Measurements from ENCODE around the gene NCBP1.

The NCBP1 gene

GRCh38 chr9:97596906-97597305 lies 36.7 kb upstream of the NCBP1 start:
- no peak for TF ChIP-seq OSR1 (CRISPR knock-in tag; IDR thresholded peaks at IDR 0.05)
- TF ChIP-seq PATZ1 (CRISPR knock-in tag; IDR thresholded peaks at IDR 0.05; ENCODE audit: borderline replicate concordance), result no peak
- no peak for TF ChIP-seq GLIS3 (CRISPR knock-in tag; IDR thresholded peaks at IDR 0.05)
- ATAC-seq, result no peak

- TF ChIP-seq BACH2 (CRISPR knock-in tag; IDR thresholded peaks at IDR 0.05; ENCODE audit: borderline replicate concordance), result no peak
- TF ChIP-seq ESRRG (CRISPR knock-in tag; IDR thresholded peaks at IDR 0.05), result no peak
- no peak for TF ChIP-seq CSDC2 (CRISPR knock-in tag; IDR thresholded peaks at IDR 0.05)
- TF ChIP-seq OSR1 (CRISPR knock-in tag; IDR thresholded peaks at IDR 0.05), result no peak
- TF ChIP-seq TOX (CRISPR knock-in tag; IDR thresholded peaks at IDR 0.05; ENCODE audit: borderline replicate concordance), result no peak
- no peak for TF ChIP-seq ZNF8 (CRISPR knock-in tag; IDR thresholded peaks at IDR 0.05)
- no peak for TF ChIP-seq CREB5 (CRISPR knock-in tag; IDR thresholded peaks at IDR 0.05; ENCODE audit: low read depth)
- TF ChIP-seq SNAI2 (CRISPR knock-in tag; IDR thresholded peaks at IDR 0.05), result no peak
- TF ChIP-seq RARB (CRISPR knock-in tag; IDR thresholded peaks at IDR 0.05), result no peak
- TF ChIP-seq CSRNP3 (CRISPR knock-in tag; IDR thresholded peaks at IDR 0.05), result no peak
- no peak for TF ChIP-seq GLIS3 (CRISPR knock-in tag; IDR thresholded peaks at IDR 0.05)
- no peak for TF ChIP-seq PPARA (CRISPR knock-in tag; IDR thresholded peaks at IDR 0.05; ENCODE audit: borderline replicate concordance)
- ATAC-seq, result peak; percentile 97
Observed at GRCh38 chr9:97598461-97599288, 34.9 kb upstream of the NCBP1 start.

GRCh38 chr9:97599314-97599846 lies 34.2 kb upstream of the NCBP1 start:
- ATAC-seq, result no peak
- TF ChIP-seq ISL1 (CRISPR knock-in tag; IDR thresholded peaks at IDR 0.05) (no peak), ZFP3 (CRISPR knock-in tag; IDR thresholded peaks at IDR 0.05) (no peak), PPARA (CRISPR knock-in tag; IDR thresholded peaks at IDR 0.05; ENCODE audit: borderline replicate concordance) (no peak), OSR1 (CRISPR knock-in tag; IDR thresholded peaks at IDR 0.05) (no peak), TSHZ2 (CRISPR knock-in tag; IDR thresholded peaks at IDR 0.05) (no peak), ZFP30 (CRISPR knock-in tag; IDR thresholded peaks at IDR 0.05) (no peak), ARNTL (CRISPR knock-in tag; IDR thresholded peaks at IDR 0.05; ENCODE audit: borderline replicate concordance, low read depth) (no peak), CSRNP3 (CRISPR knock-in tag; IDR thresholded peaks at IDR 0.05) (no peak), ZNF8 (CRISPR knock-in tag; IDR thresholded peaks at IDR 0.05) (no peak), GLIS3 (CRISPR knock-in tag; IDR thresholded peaks at IDR 0.05) (no peak), POU6F1 (CRISPR knock-in tag; IDR thresholded peaks at IDR 0.05; ENCODE audit: borderline replicate concordance, low read depth) (no peak), RARB (CRISPR knock-in tag; IDR thresholded peaks at IDR 0.05) (no peak), ZNF70 (CRISPR knock-in tag; IDR thresholded peaks at IDR 0.05) (no peak), CSDC2 (CRISPR knock-in tag; IDR thresholded peaks at IDR 0.05) (no peak), ZC3H10 (CRISPR knock-in tag; IDR thresholded peaks at IDR 0.05) (no peak), TCF4 (CRISPR knock-in tag; IDR thresholded peaks at IDR 0.05; ENCODE audit: borderline replicate concordance) (no peak), CREB5 (CRISPR knock-in tag; IDR thresholded peaks at IDR 0.05; ENCODE audit: low read depth) (no peak), ZNF565 (CRISPR knock-in tag; conservative IDR thresholded peaks at IDR 0.05; ENCODE audit: low read depth) (no peak), ESRRG (CRISPR knock-in tag; IDR thresholded peaks at IDR 0.05) (no peak), SNAI2 (CRISPR knock-in tag; IDR thresholded peaks at IDR 0.05) (no peak)
